Fibroblast of peridontal ligament (primary cell): ENCODE results near the gene STAG1.

Experiments used
- DNase-seq: peaks from one replicate; pipeline ENCODE4 v3.0.0-alpha.2; 2010; ENCODE audit errors: extremely low read depth

The STAG1 gene

DNA sequence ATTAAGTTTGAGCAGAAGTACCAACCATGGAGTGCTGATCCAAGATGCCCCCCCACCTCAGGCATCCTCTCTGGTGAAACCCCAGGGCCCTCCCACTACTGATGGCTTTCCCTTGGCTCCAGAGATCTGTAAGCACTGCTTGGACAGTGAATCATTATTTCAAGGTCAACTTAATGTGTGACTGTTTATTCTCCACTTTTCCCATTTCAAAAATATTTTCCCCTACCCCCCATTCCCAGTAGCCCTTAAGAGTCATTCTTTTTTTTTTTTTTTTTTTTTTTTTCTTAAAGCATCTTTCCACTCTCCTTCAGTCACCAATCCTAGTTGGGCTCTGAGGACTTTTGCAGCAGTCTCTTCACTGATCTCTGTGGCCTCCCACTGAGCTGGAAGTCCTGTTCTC is 419.4 kb downstream of the STAG1 start:
- DNase-seq, result peak; percentile 91

DNA sequence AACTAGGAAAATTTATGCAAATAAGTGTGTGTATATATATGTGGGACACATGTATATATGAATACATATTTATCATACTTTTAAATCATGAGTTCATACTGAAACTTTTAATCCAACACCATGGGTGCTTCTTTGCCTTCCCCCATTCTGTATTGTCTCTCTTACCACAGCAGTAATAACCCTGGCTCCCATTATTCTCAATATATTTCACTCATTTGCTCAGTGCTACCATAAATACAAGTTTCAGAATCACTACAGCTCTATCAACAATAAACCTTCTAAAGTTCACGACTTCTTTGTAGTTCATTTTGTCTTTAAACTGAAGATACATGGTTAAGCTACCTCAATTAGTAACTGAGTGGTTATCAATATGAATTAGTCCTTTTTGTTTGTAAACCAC is 419.9 kb downstream of the STAG1 start:
- no peak for DNase-seq

DNA sequence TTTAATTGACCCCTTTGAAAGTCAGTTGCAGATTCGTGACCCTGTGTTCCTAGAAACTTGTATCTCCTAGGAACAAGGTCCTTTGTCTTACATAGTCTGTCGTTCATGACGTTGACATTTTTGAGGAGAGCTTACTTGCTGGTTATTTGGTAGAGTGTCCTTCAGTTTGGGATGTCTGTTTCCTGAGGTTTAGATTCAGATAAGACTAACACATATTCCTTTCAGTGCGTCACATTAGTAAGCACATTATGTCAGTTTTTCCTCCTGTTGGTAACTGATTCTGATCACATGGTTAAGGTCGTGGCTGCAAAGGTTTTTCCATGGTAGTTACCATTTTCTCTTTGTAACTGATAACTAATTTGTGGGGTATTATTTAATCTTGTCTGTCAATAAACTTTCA is 421.3 kb downstream of the STAG1 start:
- no peak for DNase-seq

DNA sequence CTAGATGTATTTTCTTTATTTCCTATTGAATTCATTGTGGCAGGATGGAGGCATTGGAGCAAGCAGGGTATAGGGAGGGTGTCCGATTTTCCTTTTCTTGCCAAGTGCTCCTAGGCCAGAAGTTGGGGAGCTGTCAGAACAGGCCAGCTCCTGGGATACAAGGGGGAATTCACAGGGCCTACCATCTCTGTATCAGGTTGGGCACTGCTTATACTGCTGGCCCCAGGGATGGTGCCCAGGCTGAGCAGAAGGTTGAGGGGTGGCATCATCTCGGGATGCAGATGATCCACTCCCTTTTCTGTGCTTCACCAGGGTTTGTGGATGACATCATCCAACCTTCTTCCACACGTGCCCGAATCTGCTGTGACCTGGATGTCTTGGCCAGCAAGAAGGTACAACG is 422.6 kb downstream of the STAG1 start:
- DNase-seq, result no peak

GRCh38 chr3:136327671-136328070 is 424.5 kb downstream of the STAG1 start:
- no peak for DNase-seq

- no peak for DNase-seq
These were observed 425.9 kb downstream of the STAG1 start for GRCh38 chr3:136326316-136326715.

DNA sequence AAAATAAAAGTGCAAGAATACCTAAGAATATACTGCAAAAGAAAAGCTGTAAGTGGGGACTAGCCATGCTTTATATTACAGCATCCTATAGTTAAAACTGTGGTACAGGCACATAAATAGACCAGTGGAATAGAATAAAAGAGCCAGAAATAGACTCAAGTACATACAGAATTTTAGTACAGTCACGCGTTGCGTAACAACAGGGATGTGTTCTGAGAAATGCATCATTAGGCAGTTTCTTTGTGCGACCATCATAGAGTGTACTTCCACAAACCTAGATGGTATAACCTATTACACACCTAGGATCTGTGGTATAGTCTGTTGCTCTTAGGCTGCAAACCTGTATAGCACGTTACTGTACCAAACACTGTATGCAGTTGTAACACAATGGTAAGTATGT is 440.2 kb downstream of the STAG1 start:
- peak; percentile 6 for DNase-seq

DNA sequence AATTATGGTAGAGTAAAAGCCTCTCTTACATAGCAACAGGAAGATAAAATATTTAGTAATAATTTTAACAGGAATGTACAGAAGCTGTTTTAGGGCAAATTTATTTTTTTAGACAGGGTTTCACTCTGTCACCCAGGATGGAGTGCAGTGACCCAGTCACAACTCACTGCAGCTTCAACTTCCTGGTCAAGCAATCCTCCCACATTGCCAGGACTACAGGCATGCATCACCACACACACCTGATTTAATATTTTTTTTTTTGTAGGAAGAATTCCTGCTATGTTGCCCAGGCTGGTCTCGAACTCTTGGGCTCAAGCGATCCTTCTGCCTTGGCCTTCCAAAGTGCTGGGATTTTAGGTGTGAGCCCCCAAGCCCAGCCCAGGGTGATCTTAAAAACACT is 440.9 kb downstream of the STAG1 start:
- DNase-seq, result no peak

DNA sequence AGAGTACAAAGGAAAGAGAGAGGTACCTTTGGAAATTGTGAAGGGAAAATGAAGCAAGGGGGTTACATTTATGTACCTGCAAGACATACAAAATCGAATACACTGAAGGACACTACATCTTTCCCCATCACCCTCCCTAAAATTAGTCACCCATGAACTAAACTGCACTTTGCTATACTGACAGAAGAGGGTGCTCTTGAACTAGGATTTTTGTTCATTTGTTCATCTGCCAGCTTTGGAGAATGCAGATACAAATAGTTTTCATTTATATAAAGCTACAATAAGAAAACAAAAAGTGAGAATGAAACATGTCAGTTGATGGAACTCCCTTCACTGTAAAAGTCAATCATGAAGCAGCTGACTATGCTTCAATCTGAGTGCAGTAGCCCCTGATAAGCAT is 446.3 kb downstream of the STAG1 start:
- peak; percentile 75 for DNase-seq

DNA sequence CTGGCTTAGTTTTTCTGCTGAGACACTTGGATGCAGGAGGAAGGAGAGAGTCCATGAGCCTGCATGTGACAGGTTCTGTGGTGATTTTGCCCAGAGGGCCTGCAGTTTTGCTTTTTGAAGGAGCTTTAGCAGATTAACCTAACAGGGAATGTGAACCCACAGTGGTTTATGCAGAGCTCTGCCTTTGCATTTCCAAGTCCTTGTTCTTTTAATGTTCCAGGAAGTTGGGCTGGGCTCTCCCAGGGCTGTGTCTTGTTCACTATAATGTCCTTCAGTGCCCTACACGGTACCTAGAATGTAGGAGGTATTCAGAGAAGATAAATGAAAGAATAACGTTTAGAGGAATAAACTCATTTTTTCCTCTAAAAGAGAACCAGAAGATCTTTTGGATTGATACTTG is 451.7 kb downstream of the STAG1 start:
- no peak for DNase-seq

DNA sequence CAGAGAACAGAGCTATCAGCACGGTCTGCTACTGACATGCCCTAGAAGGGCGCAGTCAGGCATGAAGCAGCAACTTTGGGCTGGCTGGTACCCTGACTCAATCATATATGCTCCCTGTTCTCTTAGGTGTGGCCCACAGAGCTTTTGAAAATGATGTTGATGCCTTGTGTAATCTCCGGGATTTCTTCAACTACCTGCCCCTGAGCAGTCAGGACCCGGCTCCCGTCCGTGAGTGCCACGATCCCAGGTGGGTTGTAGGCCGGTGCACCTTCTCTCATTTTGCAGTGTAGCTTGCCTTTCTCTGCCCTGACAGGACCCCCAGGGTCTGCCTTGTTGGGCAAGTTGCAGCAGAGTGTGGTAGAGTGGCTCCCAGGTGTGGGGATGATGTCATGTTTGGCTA is 454.4 kb downstream of the STAG1 start:
- DNase-seq, result no peak

- DNase-seq, result no peak
These were observed 455.2 kb downstream of the STAG1 start for GRCh38 chr3:136296960-136297359.

GRCh38 chr3:136294176-136294575 is 458.0 kb downstream of the STAG1 start:
- DNase-seq, result no peak

DNA sequence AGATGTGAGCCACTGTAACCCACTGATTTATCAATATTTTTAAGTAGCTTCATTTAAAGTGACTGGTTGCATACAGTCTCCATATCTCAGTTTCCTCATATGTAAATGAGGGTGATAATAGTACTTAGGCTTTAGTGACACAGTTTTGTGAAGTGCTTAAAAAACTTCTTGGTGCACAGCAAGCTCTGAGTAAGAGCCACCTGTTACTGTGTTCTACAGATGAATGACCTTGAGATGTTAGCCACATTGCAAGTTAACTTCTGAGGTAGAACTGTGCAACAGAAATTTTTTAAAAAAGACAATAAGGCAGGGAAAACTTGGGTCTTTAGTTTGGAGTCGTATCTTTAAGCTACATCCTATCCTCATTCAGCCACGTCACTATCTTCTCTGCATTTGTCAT is 458.9 kb downstream of the STAG1 start:
- DNase-seq, result no peak

DNA sequence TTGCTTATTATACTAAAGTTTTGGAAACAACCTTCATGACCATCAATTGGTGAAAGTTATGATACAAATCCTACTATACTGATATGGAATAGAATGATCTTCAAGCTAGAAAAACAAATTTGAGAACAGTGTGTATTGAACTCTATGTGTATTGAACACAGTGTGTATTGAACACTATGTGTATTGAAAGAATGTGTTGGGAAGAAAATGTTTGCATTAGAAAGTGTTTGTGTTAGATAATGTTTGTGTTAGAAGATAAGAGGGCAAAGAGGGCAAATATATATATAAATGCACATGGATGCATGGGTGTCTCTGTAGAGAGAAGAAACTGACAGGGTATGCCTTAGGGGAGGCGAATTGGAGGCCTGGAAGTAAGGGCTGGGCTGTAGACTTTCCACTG is 459.7 kb downstream of the STAG1 start:
- no peak for DNase-seq

DNA sequence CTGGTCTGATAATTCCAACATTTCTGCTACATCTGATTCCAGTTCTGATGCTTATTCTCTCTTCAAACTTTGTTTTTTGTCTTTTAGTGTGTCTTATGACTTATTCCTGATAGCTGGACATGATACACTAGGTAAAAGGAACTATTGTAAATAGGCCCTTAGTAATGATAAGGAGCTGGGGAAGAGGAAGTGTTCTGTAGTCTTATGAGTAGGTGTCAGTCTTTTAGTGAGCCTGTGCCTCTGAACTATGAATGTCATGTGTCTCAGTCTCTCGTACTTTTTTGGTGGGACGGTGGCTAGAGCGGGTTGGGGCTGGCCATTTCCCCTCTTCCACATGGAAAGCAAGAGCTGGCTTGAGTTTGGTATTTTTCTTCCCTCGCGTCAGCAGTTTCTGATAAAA is 460.9 kb downstream of the STAG1 start:
- DNase-seq, result no peak
